ENCODE data around the gene NT5C2. TPM values are rescaled to one million over a fixed set of nuclear protein-coding genes. Genes with fewer than 3 reads are reported as not detected.

NT5C2 gene
- 70.0 and 75.8 TPM in 2 replicates for total RNA-seq (2022)
- percentile 94 among the genes with signal in this experiment for Bru-seq, nascent RNA
- BruChase-seq, experiment 1, labeled RNA remaining after a 6-hour chase = percentile 88 among the genes with signal in this experiment
- percentile 85 among the genes with signal in this experiment for BruChase-seq, experiment 2, labeled RNA remaining after a 2-hour chase
- long read RNA-seq, partial matches to known transcripts = 13 of 44 reads
- long read RNA-seq, other reads (novel, unspliced or antisense) = 29 of 44 reads

DNA sequence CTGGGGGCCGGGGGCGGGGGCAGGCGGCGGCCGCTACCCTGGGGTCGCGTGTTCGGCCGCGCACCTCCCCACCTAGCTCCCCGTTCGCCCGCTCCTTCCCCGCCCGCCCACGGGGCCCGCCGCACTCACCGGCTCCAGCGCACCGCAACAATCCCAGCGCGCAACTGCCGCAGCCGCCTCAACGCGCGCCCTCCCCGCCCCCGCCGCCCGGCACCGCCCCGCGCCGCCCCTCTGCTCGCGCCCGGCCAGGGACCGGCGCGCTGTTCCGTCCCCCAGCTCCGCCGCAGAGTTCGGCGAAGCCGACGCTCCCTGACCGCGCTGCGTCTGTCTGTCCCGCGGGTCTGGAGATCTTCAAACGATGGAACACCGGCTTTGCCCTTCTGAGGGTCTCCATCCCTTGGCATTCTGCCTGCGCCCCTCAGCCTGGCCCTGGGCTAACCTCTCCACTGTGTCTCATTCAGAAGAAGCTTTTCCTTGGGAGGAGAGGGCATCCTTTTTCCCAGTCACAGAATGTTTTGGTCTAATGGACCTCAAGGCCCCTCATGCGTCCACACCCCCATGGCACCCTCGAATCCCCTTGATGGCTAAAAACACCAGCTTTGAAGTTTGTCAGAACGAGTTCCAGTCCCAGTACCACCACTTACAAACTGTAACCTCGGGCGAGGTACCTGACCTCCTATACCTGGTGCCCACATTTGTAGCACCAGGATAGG, at the start of gene NT5C2:
Gene NT5C2 (minus strand): TSS at position 166 of the 713 bp plus-strand sequence. CDS start 18,314 bp downstream, outside the sequence.
- TF ChIP-seq, protein P1, sequence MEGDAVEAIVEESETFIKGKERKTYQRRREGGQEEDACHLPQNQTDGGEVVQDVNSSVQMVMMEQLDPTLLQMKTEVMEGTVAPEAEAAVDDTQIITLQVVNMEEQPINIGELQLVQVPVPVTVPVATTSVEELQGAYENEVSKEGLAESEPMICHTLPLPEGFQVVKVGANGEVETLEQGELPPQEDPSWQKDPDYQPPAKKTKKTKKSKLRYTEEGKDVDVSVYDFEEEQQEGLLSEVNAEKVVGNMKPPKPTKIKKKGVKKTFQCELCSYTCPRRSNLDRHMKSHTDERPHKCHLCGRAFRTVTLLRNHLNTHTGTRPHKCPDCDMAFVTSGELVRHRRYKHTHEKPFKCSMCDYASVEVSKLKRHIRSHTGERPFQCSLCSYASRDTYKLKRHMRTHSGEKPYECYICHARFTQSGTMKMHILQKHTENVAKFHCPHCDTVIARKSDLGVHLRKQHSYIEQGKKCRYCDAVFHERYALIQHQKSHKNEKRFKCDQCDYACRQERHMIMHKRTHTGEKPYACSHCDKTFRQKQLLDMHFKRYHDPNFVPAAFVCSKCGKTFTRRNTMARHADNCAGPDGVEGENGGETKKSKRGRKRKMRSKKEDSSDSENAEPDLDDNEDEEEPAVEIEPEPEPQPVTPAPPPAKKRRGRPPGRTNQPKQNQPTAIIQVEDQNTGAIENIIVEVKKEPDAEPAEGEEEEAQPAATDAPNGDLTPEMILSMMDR (IDR thresholded peaks at IDR 0.05; ENCODE audit: unreplicated experiment) = no peak
- Mint-ChIP-seq H3K9me3 (ENCODE audit: low read depth, unreplicated experiment) (no peaks in the 10 kb centered on the region), H3K36me3 (ENCODE audit: insufficient read depth, unreplicated experiment) (peaks cover 45% of the 10 kb centered on the region), H3K4me3 (ENCODE audit: low read depth, unreplicated experiment) (peak within 1 kb of the TSS; percentile 82), H3K27ac (ENCODE audit: unreplicated experiment) (peak within 1 kb of the TSS; percentile 93), H3K27me3 (ENCODE audit: unreplicated experiment) (no peaks in the 10 kb centered on the region), H3K4me1 (ENCODE audit: low read depth, unreplicated experiment) (peaks cover 35% of the 10 kb centered on the region)
- BruUV-seq (replicated peaks) = no TSS peak
- peak; percentile 79 for DNase-seq
- intact Hi-C loops (cut with micrococcal nuclease; ENCODE audit: unreplicated experiment) = loop anchor here (2.0 kb wide), 1 partner anchor 48 kb away; no protein-coding TSS in a partner anchor
- CTCF ChIA-PET = interaction anchor here (0.6 to 3.8 kb wide), 6 partner anchors 38 to 71 kb away, joined by 3 to 18 read pairs (median 7); no protein-coding TSS in a partner anchor

DNA sequence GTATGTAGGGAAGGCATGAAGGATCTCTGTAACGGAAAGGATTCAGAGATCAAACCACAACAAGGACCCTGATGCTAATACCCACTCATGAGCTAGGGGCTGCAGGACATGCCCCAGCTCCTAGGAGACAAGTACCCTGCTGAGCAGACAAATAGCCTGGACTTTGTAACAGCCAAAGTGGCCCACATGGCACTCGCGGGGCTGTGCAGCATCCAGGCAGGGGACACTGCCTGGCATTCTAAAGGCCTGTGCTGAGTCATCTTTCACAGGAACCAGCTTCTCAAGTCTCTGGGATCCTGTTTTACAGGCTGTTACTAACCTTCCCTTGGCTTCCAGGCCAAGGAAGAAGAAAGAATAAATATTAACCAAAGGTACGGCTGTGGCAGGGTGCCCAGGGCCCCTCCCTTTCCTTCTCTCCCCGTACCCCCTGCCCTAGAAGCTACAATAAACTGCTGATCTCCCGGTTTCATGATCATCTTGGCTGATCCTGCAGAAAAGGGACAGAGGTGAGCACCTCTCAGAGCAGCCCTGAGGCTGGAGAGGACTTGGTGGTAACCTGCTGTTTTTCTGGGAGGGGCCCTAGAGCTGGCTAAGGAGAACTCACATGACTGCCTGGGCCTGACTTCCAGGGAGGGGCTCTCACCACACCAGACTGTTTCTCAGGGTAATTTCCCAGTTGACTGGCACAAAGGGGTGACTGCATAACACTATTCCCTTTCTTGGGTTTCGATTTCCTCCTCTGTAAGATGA, 48.4 kb upstream of the NT5C2 start:
- BruUV-seq (replicated peaks) = TSS peak; percentile 76
- intact Hi-C loops (cut with micrococcal nuclease; ENCODE audit: unreplicated experiment) = loop anchor here (2.0 to 10.0 kb wide), 2 partner anchors 49 to 127 kb away; partner anchors contain the start of gene NT5C2
- Mint-ChIP-seq H3K36me3 (ENCODE audit: insufficient read depth, unreplicated experiment) (peaks cover 30% of the 10 kb centered on the region), H3K4me1 (ENCODE audit: low read depth, unreplicated experiment) (peaks cover 36% of the 10 kb centered on the region), H3K27ac (ENCODE audit: unreplicated experiment) (peak overlapping the region; percentile 100), H3K9me3 (ENCODE audit: low read depth, unreplicated experiment) (no peaks in the 10 kb centered on the region), H3K4me3 (ENCODE audit: low read depth, unreplicated experiment) (peak overlapping the region; percentile 66), H3K27me3 (ENCODE audit: unreplicated experiment) (no peaks in the 10 kb centered on the region)
- CTCF ChIA-PET = interaction anchor here (0.5 to 2.9 kb wide), 8 partner anchors 8 to 323 kb away, joined by 3 to 8 read pairs (median 4); partner anchors contain the start of genes CNNM2 and NT5C2
- peak; percentile 82 for DNase-seq
- TF ChIP-seq, protein P1 (IDR thresholded peaks at IDR 0.05; ENCODE audit: unreplicated experiment) = no peak

DNA sequence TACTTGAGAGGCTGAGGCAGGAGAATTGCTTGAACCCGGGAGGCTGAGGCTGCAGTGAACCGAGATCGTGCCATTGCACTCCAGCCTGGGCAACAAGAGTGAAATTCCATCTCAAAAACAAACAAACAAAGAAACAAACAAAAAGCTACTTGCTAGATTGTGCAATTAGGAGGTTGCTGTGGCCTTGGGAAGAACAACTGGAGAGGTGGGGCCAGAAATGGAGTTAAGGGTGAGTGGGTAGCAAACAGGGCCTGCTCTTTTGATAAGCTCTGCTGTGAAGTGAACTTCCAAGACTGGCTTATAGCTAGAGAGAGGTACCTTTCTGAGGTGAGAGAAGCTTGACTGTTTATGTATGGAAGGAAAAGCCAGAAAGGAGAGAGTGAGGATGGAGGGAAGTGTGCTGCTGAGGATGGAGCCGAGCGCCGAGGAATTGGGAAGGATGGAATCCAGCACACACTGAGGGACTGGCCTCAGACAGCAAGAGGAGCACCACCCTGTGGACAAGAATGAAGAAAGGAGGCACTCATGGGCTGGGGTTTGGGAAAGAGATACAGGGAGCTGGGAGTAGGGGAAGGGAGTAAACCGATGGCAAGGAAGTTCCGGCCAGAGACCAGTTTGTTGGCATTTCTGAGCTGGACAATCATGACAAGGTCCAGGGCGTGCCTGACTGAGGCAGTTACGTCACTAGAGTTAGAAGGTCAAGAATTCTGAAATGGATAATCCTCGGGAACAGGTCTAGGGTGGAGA, 45.6 kb upstream of the NT5C2 start:
- peaks cover 30% of the 10 kb centered on the region for H3K36me3 Mint-ChIP-seq (ENCODE audit: insufficient read depth, unreplicated experiment)
- BruUV-seq (replicated peaks) = no TSS peak
- H3K4me3 Mint-ChIP-seq (ENCODE audit: low read depth, unreplicated experiment) = peak overlapping the region; percentile 60
- no peaks in the 10 kb centered on the region for H3K9me3 Mint-ChIP-seq (ENCODE audit: low read depth, unreplicated experiment)
- peaks cover 26% of the 10 kb centered on the region for H3K4me1 Mint-ChIP-seq (ENCODE audit: low read depth, unreplicated experiment)
- CTCF ChIA-PET = interaction anchor here (0.6 to 2.5 kb wide), 11 partner anchors 8 to 988 kb away, joined by 3 to 18 read pairs (median 4); partner anchors contain the start of genes CNNM2 and NT5C2
- TF ChIP-seq, protein P1 (IDR thresholded peaks at IDR 0.05; ENCODE audit: unreplicated experiment) = peak; percentile 41
- intact Hi-C loops (cut with micrococcal nuclease; ENCODE audit: unreplicated experiment) = no loop called here
- H3K27me3 Mint-ChIP-seq (ENCODE audit: unreplicated experiment) = no peaks in the 10 kb centered on the region
- DNase-seq = peak; percentile 80
- peak overlapping the region; percentile 100 for H3K27ac Mint-ChIP-seq (ENCODE audit: unreplicated experiment)
